Measurements from ENCODE around the gene AGPAT4.
"Not testable (repeated sequence)": the region's sequence is repeated elsewhere in the genome, so short reads cannot be mapped to it uniquely, and the experiment has no call there.

The AGPAT4 gene

GRCh38 chr6:161273752-161274487, at the start of gene AGPAT4:
TSS of gene AGPAT4 (minus strand) at chr6:161274061. CDS start at chr6:161232213, 41,848 bp downstream.
- DNase-seq = peak; percentile 33

- DNase-seq = no peak
Observed at GRCh38 chr6:161319231-161319630, 45.4 kb upstream of the AGPAT4 start.

- no peak for DNase-seq
Observed at GRCh38 chr6:161318456-161318855, 44.6 kb upstream of the AGPAT4 start.

GRCh38 chr6:161316531-161316930, 42.7 kb upstream of the AGPAT4 start:
- DNase-seq = no peak

GRCh38 chr6:161315246-161315917, 41.5 kb upstream of the AGPAT4 start:
- DNase-seq = not testable (repeated sequence)

GRCh38 chr6:161314541-161315245, 40.8 kb upstream of the AGPAT4 start:
- not testable (repeated sequence) for DNase-seq

GRCh38 chr6:161313940-161314509, 40.2 kb upstream of the AGPAT4 start:
- no peak for DNase-seq

- not testable (repeated sequence) for DNase-seq
Observed at GRCh38 chr6:161313475-161313874, 39.6 kb upstream of the AGPAT4 start.

GRCh38 chr6:161309774-161310173, 35.9 kb upstream of the AGPAT4 start:
- DNase-seq = not testable (repeated sequence)

GRCh38 chr6:161308075-161308655, 34.3 kb upstream of the AGPAT4 start:
- DNase-seq = no peak

- no peak for DNase-seq
Observed at GRCh38 chr6:161305860-161306259, 32.0 kb upstream of the AGPAT4 start.

GRCh38 chr6:161303628-161304340, 29.9 kb upstream of the AGPAT4 start:
- no peak for DNase-seq

GRCh38 chr6:161302949-161303348, 29.1 kb upstream of the AGPAT4 start:
- no peak for DNase-seq

GRCh38 chr6:161301338-161301737, 27.5 kb upstream of the AGPAT4 start:
- DNase-seq = no peak

GRCh38 chr6:161300823-161301222, 27.0 kb upstream of the AGPAT4 start:
- no peak for DNase-seq

GRCh38 chr6:161299726-161300125, 25.9 kb upstream of the AGPAT4 start:
- no peak for DNase-seq

GRCh38 chr6:161295784-161296183, 21.9 kb upstream of the AGPAT4 start:
- DNase-seq = no peak

GRCh38 chr6:161292650-161293281, 18.9 kb upstream of the AGPAT4 start:
- no peak for DNase-seq

GRCh38 chr6:161292145-161292544, 18.3 kb upstream of the AGPAT4 start:
- no peak for DNase-seq

- no peak for DNase-seq
Observed at GRCh38 chr6:161290751-161291150, 16.9 kb upstream of the AGPAT4 start.

- no peak for DNase-seq
Observed at GRCh38 chr6:161284653-161285052, 10.8 kb upstream of the AGPAT4 start.

GRCh38 chr6:161281092-161281491, 7.2 kb upstream of the AGPAT4 start:
- DNase-seq = no peak
